ENCODE data around the gene ZNF518B.

The ZNF518B gene

GRCh38 chr4:10495651-10496050 lies 38.4 kb upstream of the ZNF518B start:
- DNase-seq (ENCODE audit: low read depth, low spot score), result no peak
- POLR2A ChIA-PET, result no interaction called here
- CTCF ChIA-PET, result interaction anchor here (1.2 to 2.3 kb wide), 2 partner anchors 34 to 53 kb away, joined by 3 to 5 read pairs; no protein-coding TSS in a partner anchor
- H3K4me3 ChIP-seq (ENCODE audit: low read depth, low read length), result no peak overlapping the region
- TF ChIP-seq, protein P1, sequence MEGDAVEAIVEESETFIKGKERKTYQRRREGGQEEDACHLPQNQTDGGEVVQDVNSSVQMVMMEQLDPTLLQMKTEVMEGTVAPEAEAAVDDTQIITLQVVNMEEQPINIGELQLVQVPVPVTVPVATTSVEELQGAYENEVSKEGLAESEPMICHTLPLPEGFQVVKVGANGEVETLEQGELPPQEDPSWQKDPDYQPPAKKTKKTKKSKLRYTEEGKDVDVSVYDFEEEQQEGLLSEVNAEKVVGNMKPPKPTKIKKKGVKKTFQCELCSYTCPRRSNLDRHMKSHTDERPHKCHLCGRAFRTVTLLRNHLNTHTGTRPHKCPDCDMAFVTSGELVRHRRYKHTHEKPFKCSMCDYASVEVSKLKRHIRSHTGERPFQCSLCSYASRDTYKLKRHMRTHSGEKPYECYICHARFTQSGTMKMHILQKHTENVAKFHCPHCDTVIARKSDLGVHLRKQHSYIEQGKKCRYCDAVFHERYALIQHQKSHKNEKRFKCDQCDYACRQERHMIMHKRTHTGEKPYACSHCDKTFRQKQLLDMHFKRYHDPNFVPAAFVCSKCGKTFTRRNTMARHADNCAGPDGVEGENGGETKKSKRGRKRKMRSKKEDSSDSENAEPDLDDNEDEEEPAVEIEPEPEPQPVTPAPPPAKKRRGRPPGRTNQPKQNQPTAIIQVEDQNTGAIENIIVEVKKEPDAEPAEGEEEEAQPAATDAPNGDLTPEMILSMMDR (IDR thresholded peaks at IDR 0.05; ENCODE audit: insufficient read depth, low read length, missing control alignments), result no peak

GRCh38 chr4:10492464-10492863 lies 35.2 kb upstream of the ZNF518B start:
- H3K4me3 ChIP-seq (ENCODE audit: low read depth, low read length), result no peak overlapping the region
- DNase-seq (ENCODE audit: low read depth, low spot score), result no peak
- TF ChIP-seq, protein P1 (IDR thresholded peaks at IDR 0.05; ENCODE audit: insufficient read depth, low read length, missing control alignments), result no peak
- POLR2A ChIA-PET, result no interaction called here
- CTCF ChIA-PET, result no interaction called here

DNA sequence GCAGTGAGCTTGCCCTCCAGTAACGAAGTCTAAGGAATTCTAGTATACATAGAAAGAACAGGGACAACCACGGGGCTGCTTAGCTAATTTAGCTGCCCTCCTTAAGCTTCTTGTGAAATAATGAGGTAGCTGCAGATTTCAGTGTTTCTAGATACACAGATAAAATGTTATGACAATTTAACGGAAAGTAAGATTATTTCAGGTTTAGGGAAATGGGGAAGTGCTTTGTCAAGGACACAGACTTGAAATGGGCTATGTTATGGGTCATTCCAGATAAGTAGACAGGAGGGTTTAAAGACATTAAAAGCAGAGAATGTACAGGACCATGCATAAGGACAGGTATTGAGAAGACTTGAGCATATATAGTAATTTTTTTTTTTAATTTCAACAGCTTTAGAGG lies 34.2 kb upstream of the ZNF518B start:
- POLR2A ChIA-PET, result no interaction called here
- H3K4me3 ChIP-seq (ENCODE audit: low read depth, low read length), result no peak overlapping the region
- CTCF ChIA-PET, result no interaction called here
- DNase-seq (ENCODE audit: low read depth, low spot score), result no peak
- TF ChIP-seq, protein P1 (IDR thresholded peaks at IDR 0.05; ENCODE audit: insufficient read depth, low read length, missing control alignments), result no peak

DNA sequence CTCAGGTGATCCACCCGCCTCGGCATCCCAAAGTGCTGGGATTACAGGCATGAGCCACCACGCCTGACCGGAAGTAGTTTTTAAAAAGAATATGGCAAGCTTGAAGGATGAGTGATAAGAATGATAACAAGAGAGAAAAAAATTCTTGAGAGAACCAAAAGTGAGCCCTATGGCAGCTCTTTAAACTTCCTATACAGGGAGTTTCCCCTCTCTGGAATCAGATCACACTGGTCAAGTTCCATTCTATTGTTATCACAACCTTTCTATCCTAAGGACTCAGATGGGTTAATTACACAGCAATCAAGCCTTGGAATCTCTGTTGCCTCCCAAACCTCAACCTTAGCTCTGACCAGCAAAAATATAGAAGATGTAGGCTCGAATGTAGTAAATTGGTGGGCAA lies 33.8 kb upstream of the ZNF518B start:
- DNase-seq (ENCODE audit: low read depth, low spot score), result no peak
- ChIA-PET CTCF (no interaction called here), POLR2A (no interaction called here)
- H3K4me3 ChIP-seq (ENCODE audit: low read depth, low read length), result no peak overlapping the region
- TF ChIP-seq, protein P1 (IDR thresholded peaks at IDR 0.05; ENCODE audit: insufficient read depth, low read length, missing control alignments), result no peak

GRCh38 chr4:10482913-10483312 lies 25.7 kb upstream of the ZNF518B start:
- no peak for DNase-seq (ENCODE audit: low read depth, low spot score)
- ChIA-PET CTCF (no interaction called here), POLR2A (no interaction called here)
- TF ChIP-seq, protein P1 (IDR thresholded peaks at IDR 0.05; ENCODE audit: insufficient read depth, low read length, missing control alignments), result no peak
- no peak overlapping the region for H3K4me3 ChIP-seq (ENCODE audit: low read depth, low read length)

DNA sequence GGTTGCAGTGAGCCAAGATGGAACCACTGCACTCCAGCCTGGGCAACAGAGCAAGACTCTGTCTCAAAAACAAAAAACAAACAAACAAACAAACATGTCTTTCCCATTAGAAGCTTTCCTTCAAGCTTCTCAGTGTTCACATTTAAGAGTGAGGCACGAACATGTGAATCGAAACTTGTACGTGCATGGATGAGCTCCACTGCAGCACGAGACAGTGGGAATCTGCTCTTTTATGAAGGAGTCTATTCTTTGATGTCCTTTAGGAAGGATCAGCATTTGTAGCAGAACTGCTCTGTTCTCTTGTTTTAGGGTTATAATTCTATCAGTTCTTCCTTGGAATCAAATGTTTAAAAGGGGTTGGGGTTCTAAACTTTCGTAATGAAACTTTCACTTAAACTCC lies 23.4 kb upstream of the ZNF518B start:
- TF ChIP-seq, protein P1 (IDR thresholded peaks at IDR 0.05; ENCODE audit: insufficient read depth, low read length, missing control alignments), result no peak
- no peak overlapping the region for H3K4me3 ChIP-seq (ENCODE audit: low read depth, low read length)
- POLR2A ChIA-PET, result no interaction called here
- no peak for DNase-seq (ENCODE audit: low read depth, low spot score)
- CTCF ChIA-PET, result no interaction called here
